K562 (cell line): ENCODE measurements around the gene VTA1. TPM values are rescaled to one million over a fixed set of nuclear protein-coding genes. Genes with fewer than 3 reads are reported as not detected.

Source experiments
- CEBPG ChIP-seq, 3 experiments: fragments of 200-800 bp in 1 of 3; sonication (Bioruptor generic) in 1 of 3; sonication (generic) in 1 of 3; formaldehyde crosslinking in 1 of 3; IDR thresholded peaks in 2 of 3; conservative IDR thresholded peaks in 1 of 3; 2 replicates each; pipeline versions ENCODE4 v1.6.1 to v1.8.0; 2016 to 2022; ENCODE audit warnings: missing compliant biosample characterization in 2 of 3, missing genetic modification characterization in 2 of 3, mild to moderate bottlenecking in 1 of 3, missing genetic modification reagents in 1 of 3
- CHCHD3 ChIP-seq: fragments of 250-450 bp; sonication (Bioruptor Pico); IDR thresholded peaks from 2 replicates; pipeline ENCODE4 v2.1.2; 2022; ENCODE audit warnings: mild to moderate bottlenecking
- DLX4 ChIP-seq: fragments of 250-450 bp; sonication (Bioruptor Pico); IDR thresholded peaks from 2 replicates; pipeline ENCODE4 v1.6.1; 2021; ENCODE audit warnings: mild to moderate bottlenecking
- ESRRB ChIP-seq: fragments of 250-450 bp; sonication (Bioruptor Pico); IDR thresholded peaks from 2 replicates; pipeline ENCODE4 v1.5.0; 2020; ENCODE audit warnings: mild to moderate bottlenecking, moderate library complexity, borderline replicate concordance
- HNRNPL ChIP-seq: fragments of 200-400 bp; formaldehyde crosslinking; IDR thresholded peaks from 2 replicates; pipeline ENCODE4 v1.6.1; 2017; ENCODE audit warnings: low read depth, mild to moderate bottlenecking, low read length
- HNRNPUL1 ChIP-seq: fragments of 200-400 bp; formaldehyde crosslinking; IDR thresholded peaks from 2 replicates; pipeline ENCODE4 v1.6.1; 2017; ENCODE audit warnings: low read length
- NELFE ChIP-seq: IDR thresholded peaks from 2 replicates; pipeline ENCODE4 v1.6.1; 2011; ENCODE audit warnings: mild to moderate bottlenecking; ENCODE audit not compliant: insufficient read depth, insufficient read length
- NR2C1 ChIP-seq, 2 experiments: fragments of 450-650 bp; IDR thresholded peaks; 2 replicates each; pipeline ENCODE4 v1.6.1; 2017; ENCODE audit warnings: mild to moderate bottlenecking in 2 of 2, antibody characterized with exemption in 1 of 2, inconsistent platforms in 1 of 2, missing compliant biosample characterization in 1 of 2, missing genetic modification characterization in 1 of 2
- NR4A1 ChIP-seq, 2 experiments: fragments of 250-450 bp in 1 of 2; fragments of 450-650 bp in 1 of 2; sonication (Bioruptor Pico) in 1 of 2; IDR thresholded peaks; 2 replicates each; pipeline versions ENCODE4 v1.4.0 to v1.6.1; 2016 to 2020; ENCODE audit warnings: mild to moderate bottlenecking in 2 of 2, missing compliant biosample characterization in 1 of 2, missing genetic modification characterization in 1 of 2, moderate library complexity in 1 of 2
- PURB ChIP-seq: sonication (generic); formaldehyde crosslinking; IDR thresholded peaks from 2 replicates; pipeline ENCODE4 v1.9.0; 2021; ENCODE audit warnings: low read depth, mild to moderate bottlenecking, missing genetic modification reagents
- TBL1XR1 ChIP-seq, 2 experiments: IDR thresholded peaks; 2 replicates each; pipeline ENCODE4 v1.6.1; 2012; ENCODE audit warnings: improper control_type of control experiment in 2 of 2, low read length in 2 of 2, mild to moderate bottlenecking in 1 of 2
- WHSC1 ChIP-seq: IDR thresholded peaks from one replicate; pipeline ENCODE4 v1.6.1; 2012; ENCODE audit warnings: low read length, control low read depth, inconsistent platforms
- ZNF143 ChIP-seq: sonication (generic); formaldehyde crosslinking; IDR thresholded peaks from 2 replicates; pipeline ENCODE4 v1.9.0; 2022; ENCODE audit warnings: mild to moderate bottlenecking, missing genetic modification reagents
- polyA plus RNA-seq, 8 experiments: library from polyadenylated mRNA; depleted of rRNA in 4 of 8; stranded (reverse) in 5 of 8; unstranded in 3 of 8; fragments of >200 nt; fragmentation: Nextera tagmentation in 2 of 8; fragmentation: Illumina TruSeq in 1 of 8; extraction: Ambion mirVana in 2 of 8; extraction: Trizol in 1 of 8; gene quantifications; 2 replicates each; pipeline versions ENCODE4 v1.2.1 to v1.2.3, GENCODE V29; 2011 to 2014; ENCODE audit warnings: inconsistent platforms in 1 of 8, missing spikeins in 1 of 8
- total RNA-seq, 7 experiments: library from RNA; depleted of rRNA in 6 of 7; stranded (reverse); fragments of >200 nt in 6 of 7; fragmentation: Illumina TruSeq in 2 of 7; extraction: Trizol in 2 of 7; gene quantifications; 2 replicates each; pipeline versions ENCODE4 v1.2.1 to v1.2.3, GENCODE V29; 2011 to 2021; ENCODE audit warnings: low replicate concordance in 1 of 7

Gene VTA1
- total and polyA plus RNA-seq, 9 of the 15 experiments (the other 6 are each of a cell fraction or from before 2014, with no cell fraction given): 47.8 to 182 (median 84.6) TPM

GRCh38 chr6:142117366-142117765, 29.7 kb upstream of the VTA1 start (continued):
- TF ChIP-seq NR2C1 (IDR thresholded peaks at IDR 0.05) (no peak), NR2C1 (tag; IDR thresholded peaks at IDR 0.05) (no peak), CEBPG (CRISPR knock-in tag; IDR thresholded peaks at IDR 0.05) (no peak), CEBPG (tag; conservative IDR thresholded peaks at IDR 0.05 in 1 of 2, IDR thresholded peaks at IDR 0.05 in 1 of 2) (no peak), TBL1XR1 (IDR thresholded peaks at IDR 0.05; ENCODE audit: low read length in 2 of 2) (no peak), NELFE (no peak), NR4A1 (CRISPR knock-in tag; IDR thresholded peaks at IDR 0.05) (no peak), NR4A1 (tag; IDR thresholded peaks at IDR 0.05) (no peak), HNRNPL (no peak), CHCHD3 (CRISPR knock-in tag) (no peak), ESRRB (CRISPR knock-in tag) (no peak), ZNF143 (CRISPR knock-in tag) (no peak), DLX4 (CRISPR knock-in tag) (no peak), PURB (CRISPR knock-in tag) (no peak), WHSC1 (no peak), HNRNPUL1 (no peak)
